ENCODE measurements around the gene LARP6.

- TF ChIP-seq CTCF (IDR thresholded peaks at IDR 0.05): no peak
- no peak for TF ChIP-seq POLR2A (IDR thresholded peaks at IDR 0.05)
Observed at GRCh38 chr15:70851889-70852288, 2.1 kb downstream of the LARP6 start.
